GM19452 (cell line): ENCODE data around the gene TMEM94.
"Not testable (repeated sequence)": the region's sequence is repeated elsewhere in the genome, so short reads cannot be mapped to it uniquely, and the experiment has no call there.

Source experiments
- ATAC-seq: cut with Tn5 transposase; IDR thresholded peaks from one replicate; pipeline ENCODE4 v1.9.1; 2021; ENCODE audit not compliant: unreplicated experiment

Gene TMEM94

GRCh38 chr17:75509528-75510258, 53.3 kb downstream of the TMEM94 start:
- no peak for ATAC-seq

DNA sequence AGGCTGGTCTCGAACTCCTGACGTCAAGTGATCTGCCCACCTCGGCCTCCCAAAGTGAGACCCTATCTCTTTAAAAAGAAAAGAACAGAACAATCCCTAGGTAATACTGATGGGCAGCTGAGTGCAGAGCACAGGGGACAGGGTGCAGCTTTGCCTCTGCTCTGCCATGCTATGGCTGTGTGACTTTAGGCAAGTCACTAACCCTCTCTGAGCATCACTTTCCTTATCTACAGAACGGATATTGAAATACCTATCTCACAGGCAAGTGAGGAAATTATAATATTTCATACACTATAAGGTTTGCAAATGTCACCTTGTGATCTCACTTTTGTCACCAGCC, 54.8 kb downstream of the TMEM94 start:
- no peak for ATAC-seq

- no peak for ATAC-seq
These were observed 55.5 kb downstream of the TMEM94 start for GRCh38 chr17:75511610-75512575.

GRCh38 chr17:75512926-75513640, 56.6 kb downstream of the TMEM94 start:
- ATAC-seq, result no peak

- no peak for ATAC-seq
These were observed 57.2 kb downstream of the TMEM94 start for GRCh38 chr17:75513641-75514000.

- no peak for ATAC-seq
These were observed 58.0 kb downstream of the TMEM94 start for GRCh38 chr17:75514299-75514918.

- ATAC-seq, result no peak
These were observed 58.6 kb downstream of the TMEM94 start for GRCh38 chr17:75514919-75515495.

GRCh38 chr17:75515496-75516254, 59.2 kb downstream of the TMEM94 start, which contains the start of gene CASKIN2:
Gene CASKIN2, minus strand, starts transcription at chr17:75515537. Its CDS starts 1,733 bp downstream, at chr17:75513804.
- peak; percentile 41 for ATAC-seq

- ATAC-seq, result peak; percentile 61
These were observed 59.8 kb downstream of the TMEM94 start, which contains the start of gene TSEN54 for GRCh38 chr17:75516255-75516618. Gene TSEN54, plus strand, starts transcription at chr17:75516528. Its CDS starts 33 bp downstream, at chr17:75516561.

DNA sequence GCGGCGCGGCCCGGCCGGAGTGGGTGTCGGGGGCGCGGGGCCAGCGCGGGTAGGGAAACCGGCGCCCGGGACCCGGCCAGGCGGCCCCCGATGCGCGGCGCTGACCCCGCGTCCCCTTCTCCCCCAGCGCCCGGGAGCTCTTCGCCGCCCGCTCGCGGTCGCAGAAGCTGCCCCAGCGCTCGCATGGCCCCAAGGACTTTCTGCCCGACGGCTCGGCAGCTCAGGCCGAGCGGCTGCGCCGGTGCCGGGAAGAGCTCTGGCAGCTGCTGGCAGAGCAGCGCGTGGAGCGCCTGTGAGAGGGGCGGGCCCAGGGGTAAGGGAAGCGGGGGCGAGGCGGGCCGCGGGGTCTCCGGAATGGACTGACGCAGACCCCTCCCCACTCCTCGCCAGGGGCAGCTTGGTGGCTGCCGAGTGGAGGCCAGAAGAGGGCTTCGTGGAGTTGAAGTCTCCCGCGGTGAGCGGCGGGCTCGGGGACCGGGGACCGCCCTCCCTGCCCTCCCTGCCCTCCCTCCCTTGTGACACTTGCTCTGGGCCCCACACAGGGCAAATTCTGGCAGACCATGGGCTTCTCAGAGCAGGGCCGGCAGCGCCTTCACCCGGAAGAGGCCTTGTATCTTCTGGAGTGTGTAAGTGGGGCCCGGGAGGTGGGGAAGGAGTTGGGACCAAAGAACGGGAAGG, 60.3 kb downstream of the TMEM94 start:
- ATAC-seq, result peak; percentile 12

DNA sequence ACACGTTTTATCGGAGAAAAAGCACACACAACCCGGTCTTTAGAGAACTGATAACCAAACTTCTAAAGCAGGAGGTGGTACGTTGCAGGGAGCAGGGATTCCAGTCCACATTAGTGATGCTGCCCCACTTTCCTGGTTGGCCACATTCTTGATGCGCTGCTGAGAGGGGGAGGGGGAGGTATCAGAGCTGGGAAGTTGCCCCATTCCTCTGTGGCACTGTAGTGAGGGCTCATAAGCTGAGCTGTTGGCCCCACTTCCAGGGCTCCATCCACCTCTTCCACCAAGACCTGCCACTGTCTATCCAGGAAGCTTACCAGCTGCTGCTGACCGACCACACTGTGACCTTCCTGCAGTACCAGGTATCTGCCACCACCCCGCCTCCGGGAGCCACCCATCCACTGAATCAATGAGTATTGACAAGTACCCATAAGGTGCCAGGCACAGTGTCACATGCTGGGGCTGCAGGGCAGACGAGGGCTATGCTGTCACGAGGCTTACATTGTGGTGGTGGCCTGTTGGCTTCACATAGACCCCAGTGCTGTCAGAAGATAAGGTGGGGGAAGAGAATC, 60.9 kb downstream of the TMEM94 start:
- no peak for ATAC-seq

DNA sequence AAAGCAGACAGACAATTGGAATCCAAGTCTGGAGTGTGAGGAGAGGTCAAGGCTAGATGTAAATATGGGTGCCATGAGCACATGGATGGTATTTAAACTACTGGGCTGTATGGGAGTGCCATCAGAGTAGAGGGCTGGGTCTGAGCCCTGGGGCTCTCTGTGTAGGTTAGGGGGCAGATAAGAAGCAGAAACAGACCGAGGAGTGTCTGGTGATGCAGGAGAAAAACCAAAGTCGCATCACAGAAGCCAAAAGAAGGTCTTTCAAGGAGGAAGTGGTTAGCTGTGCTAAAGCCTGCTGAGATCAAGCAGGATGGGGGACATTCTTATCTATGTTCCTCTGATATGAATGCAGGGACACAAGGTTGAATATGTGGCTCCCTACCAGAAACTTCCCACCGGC, 61.8 kb downstream of the TMEM94 start:
- no peak for ATAC-seq

DNA sequence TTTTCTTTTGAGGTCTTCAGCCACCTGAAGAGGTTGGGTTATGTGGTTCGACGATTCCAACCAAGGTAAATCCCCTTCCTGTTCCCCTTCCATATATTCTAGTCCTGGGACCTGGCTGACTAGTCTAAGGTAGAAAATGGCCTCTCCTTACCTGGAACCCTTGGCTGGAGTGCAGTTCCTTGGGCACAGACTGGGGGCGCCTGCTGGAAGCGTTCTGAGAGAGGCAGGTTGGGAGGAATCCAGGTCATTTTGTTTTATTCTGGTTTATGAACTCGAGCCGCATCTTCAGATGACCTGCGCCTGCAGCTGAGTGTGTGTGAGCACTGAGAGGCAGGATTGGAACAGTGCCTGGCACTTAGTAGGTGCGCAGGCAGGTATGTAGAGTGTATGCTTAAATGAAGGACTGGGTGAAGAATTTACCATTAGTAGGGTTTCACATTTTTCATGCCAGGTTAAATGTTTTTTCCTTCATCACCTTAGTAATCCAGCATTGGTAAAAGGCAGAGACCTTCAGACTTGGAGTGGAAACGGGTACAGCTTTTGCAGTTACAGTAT, 62.6 kb downstream of the TMEM94 start:
- no peak for ATAC-seq

DNA sequence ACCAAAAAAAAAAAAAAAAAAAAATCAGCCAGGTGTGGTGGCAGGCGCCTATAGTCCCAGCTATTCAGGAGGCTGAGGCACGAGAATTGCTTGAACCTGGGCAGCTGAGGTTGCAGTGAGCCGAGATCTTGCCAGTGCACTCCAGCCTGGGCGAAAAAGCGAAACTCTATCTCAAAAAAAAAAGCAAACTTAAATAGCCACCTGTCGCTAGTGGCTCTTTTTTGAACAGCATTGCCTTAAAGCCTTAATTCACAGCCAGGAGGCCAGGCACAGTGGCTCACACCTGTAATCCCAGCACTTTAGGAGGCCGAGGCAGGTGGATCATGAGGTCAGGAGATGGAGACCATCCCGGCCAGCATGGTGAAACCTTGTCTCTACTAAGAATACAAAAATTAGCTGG, 64.0 kb downstream of the TMEM94 start:
- ATAC-seq, result not testable (repeated sequence)

- ATAC-seq, result no peak
These were observed 64.9 kb downstream of the TMEM94 start for GRCh38 chr17:75521290-75521689.

DNA sequence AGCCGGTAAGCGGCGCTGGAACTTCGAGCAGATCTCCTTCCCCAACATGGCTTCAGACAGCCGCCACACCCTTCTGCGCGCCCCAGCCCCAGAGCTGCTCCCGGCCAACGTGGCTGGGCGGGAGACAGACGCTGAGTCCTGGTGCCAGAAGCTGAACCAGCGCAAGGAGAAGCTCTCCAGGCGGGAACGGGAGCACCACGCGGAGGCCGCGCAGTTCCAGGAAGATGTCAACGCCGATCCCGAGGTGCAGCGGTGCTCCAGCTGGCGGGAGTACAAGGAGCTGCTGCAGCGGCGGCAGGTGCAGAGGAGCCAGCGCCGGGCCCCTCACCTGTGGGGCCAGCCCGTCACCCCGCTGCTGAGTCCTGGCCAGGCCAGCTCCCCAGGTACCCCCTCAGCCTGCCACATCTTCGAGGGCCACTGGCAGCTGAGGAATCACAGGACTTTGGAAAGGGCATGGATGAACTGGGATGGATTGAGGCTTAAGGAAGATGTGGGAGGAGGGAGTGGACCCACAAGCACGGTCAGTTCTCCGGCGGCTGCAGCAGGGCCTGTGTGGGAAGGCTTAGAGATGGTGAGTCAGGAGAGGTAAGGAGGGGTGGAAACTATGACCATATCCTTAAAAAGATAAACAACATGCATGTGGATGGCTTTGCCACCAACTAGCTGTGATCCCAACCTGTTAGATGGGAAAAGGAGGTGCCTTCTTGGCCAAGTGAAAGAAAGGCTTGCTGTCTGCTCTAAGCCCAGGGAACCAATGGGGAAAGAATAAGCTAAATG, 65.7 kb downstream of the TMEM94 start:
- ATAC-seq, result no peak

DNA sequence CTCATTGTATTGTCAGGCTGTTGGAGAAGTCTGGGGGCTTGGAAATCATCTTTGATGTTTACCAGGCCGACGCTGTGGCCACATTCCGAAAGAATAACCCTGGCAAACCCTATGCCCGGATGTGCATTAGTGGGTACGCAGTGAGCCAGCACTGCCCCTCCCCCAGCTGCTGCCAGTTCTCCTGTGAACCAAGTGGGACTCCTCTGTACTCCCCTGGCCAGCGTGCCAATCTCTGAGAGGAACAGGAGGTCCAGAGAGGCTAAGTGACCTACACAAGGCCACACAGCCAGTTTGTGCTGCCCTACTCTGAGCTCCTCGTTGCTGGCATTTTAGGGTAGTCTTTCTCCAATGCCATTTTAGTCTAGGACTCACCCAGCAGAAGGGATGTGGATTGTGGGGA, 67.2 kb downstream of the TMEM94 start:
- ATAC-seq, result no peak
